HL-60 (cell line): ENCODE results near the gene OR2D2.

Source experiments
- DNase-seq, 2 experiments: peaks; one replicate each; pipeline ENCODE4 v3.0.0-alpha.2; 2010 to 2020; ENCODE audit warnings: low read depth in 1 of 2, low spot score in 1 of 2
- H3K27ac ChIP-seq: fragments of 250-450 bp; sonication (Bioruptor Pico); replicated peaks from 2 replicates; pipeline ENCODE4 v1.5.1; 2020; ENCODE audit warnings: mild to moderate bottlenecking, moderate library complexity
- H3K27me3 ChIP-seq: fragments of 250-450 bp; sonication (Bioruptor Pico); 2 replicates; pipeline ENCODE4 v1.5.1; 2021; ENCODE audit warnings: mild to moderate bottlenecking, moderate library complexity; ENCODE audit not compliant: insufficient read depth, poor library complexity, severe bottlenecking
- H3K4me3 ChIP-seq: replicated peaks from 2 replicates; pipeline ENCODE4 v1.5.1; 2011; ENCODE audit warnings: mild to moderate bottlenecking, control low read depth, low read length; ENCODE audit not compliant: insufficient read depth
- GABPA ChIP-seq: IDR thresholded peaks from 2 replicates; pipeline ENCODE4 v1.6.1; 2012; ENCODE audit warnings: low read depth
- POLR2AphosphoS5 ChIP-seq: IDR thresholded peaks from 2 replicates; pipeline ENCODE4 v1.6.1; 2012; ENCODE audit warnings: low read depth
- SPI1 ChIP-seq: IDR thresholded peaks from 2 replicates; pipeline ENCODE4 v1.6.1; 2012; ENCODE audit warnings: low read depth, mild to moderate bottlenecking, borderline replicate concordance
- TF ChIP-seq, protein P1 (sequence below): IDR thresholded peaks from one replicate; pipeline ENCODE4 v1.5.1; 2011; ENCODE audit warnings: low read length, control low read depth, inconsistent platforms; ENCODE audit not compliant: insufficient read depth
- TF ChIP-seq, protein P2 (sequence below): IDR thresholded peaks from 2 replicates; pipeline ENCODE4 v1.6.1; 2012; ENCODE audit warnings: low read depth; ENCODE audit not compliant: insufficient replicate concordance

The OR2D2 gene

DNA sequence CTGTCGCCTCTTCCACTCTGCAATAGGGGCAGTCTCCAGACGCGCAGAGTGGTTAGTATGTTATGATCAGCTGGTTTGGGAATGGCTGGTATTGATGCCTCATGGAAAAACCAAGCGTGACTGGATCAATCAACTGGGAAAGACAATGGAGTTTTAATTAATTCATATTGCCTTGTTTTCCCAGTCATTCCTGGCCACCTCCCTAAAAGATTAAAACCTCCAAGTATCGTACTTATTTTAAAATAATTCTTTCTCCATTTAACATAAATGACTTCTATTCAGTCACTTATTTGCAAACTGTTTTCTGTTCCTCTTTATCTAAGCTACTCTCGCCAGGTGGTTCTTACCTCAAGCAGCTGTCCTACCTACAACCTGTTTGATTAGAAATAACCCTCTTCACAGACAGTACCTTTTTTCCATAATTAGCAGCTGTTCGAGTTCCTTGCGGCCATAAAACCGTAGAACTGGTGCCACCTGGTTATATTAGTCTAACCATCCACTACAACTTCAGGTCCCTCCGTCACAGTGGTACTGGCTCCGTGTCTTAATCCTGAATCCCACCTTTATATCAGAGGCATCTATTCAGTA, 34.8 kb upstream of the OR2D2 start:
- Histone ChIP-seq H3K27me3 (no peaks in the 10 kb centered on the region), H3K27ac (peak overlapping the region; percentile 66; the same call in 1 of the 2 replicates), H3K4me3 (peak overlapping the region; percentile 59)
- TF ChIP-seq SPI1, result peak; percentile 8; the same call in 1 of the 2 replicates
- TF ChIP-seq, protein P1, sequence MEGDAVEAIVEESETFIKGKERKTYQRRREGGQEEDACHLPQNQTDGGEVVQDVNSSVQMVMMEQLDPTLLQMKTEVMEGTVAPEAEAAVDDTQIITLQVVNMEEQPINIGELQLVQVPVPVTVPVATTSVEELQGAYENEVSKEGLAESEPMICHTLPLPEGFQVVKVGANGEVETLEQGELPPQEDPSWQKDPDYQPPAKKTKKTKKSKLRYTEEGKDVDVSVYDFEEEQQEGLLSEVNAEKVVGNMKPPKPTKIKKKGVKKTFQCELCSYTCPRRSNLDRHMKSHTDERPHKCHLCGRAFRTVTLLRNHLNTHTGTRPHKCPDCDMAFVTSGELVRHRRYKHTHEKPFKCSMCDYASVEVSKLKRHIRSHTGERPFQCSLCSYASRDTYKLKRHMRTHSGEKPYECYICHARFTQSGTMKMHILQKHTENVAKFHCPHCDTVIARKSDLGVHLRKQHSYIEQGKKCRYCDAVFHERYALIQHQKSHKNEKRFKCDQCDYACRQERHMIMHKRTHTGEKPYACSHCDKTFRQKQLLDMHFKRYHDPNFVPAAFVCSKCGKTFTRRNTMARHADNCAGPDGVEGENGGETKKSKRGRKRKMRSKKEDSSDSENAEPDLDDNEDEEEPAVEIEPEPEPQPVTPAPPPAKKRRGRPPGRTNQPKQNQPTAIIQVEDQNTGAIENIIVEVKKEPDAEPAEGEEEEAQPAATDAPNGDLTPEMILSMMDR, result no peak
- TF ChIP-seq, protein P2, sequence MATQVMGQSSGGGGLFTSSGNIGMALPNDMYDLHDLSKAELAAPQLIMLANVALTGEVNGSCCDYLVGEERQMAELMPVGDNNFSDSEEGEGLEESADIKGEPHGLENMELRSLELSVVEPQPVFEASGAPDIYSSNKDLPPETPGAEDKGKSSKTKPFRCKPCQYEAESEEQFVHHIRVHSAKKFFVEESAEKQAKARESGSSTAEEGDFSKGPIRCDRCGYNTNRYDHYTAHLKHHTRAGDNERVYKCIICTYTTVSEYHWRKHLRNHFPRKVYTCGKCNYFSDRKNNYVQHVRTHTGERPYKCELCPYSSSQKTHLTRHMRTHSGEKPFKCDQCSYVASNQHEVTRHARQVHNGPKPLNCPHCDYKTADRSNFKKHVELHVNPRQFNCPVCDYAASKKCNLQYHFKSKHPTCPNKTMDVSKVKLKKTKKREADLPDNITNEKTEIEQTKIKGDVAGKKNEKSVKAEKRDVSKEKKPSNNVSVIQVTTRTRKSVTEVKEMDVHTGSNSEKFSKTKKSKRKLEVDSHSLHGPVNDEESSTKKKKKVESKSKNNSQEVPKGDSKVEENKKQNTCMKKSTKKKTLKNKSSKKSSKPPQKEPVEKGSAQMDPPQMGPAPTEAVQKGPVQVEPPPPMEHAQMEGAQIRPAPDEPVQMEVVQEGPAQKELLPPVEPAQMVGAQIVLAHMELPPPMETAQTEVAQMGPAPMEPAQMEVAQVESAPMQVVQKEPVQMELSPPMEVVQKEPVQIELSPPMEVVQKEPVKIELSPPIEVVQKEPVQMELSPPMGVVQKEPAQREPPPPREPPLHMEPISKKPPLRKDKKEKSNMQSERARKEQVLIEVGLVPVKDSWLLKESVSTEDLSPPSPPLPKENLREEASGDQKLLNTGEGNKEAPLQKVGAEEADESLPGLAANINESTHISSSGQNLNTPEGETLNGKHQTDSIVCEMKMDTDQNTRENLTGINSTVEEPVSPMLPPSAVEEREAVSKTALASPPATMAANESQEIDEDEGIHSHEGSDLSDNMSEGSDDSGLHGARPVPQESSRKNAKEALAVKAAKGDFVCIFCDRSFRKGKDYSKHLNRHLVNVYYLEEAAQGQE, result no peak
- no peak for TF ChIP-seq POLR2AphosphoS5
- no peak for DNase-seq

DNA sequence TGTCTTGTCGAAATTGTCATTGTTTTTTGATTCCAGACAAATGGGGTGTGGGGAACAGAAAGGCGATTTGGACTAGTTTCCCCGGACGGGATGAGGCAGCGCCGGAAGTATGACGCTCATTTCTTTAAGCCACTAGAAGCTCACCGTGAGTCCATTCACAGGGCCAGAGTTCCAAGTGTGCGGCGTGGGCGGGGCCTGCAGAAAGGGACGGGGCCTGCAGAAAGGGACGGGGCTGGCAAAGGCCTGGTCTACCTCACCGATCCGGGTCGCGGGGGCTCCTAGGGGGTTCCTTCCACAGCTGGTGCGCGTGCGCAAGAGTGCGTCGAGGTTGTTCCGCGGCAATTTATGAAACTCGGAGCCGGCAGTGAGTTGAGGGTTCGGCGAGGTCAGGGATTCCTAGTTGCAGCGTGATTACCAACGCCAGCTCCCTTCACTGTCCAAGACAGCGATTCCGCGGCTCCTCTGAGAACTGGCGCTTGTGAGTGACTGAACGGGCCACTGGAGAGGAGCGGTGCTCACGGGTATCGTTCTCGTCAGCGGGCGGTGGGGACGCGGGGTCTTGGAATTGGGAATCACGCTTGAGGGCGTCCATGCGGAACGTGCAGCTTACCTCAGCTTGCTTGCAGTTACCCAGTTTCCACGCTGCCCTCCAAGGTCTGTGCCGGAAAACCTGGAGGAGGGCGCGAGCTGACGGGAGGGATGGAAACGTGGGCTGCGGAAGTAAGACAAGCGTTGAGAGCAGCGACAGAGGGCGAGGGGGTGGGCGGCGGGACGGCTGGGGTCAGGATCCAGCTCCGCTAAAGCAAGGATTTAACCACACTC, 34.1 kb upstream of the OR2D2 start, which contains the start of gene ZNF215:
TSS of gene ZNF215 (plus strand) at position 219 of the 822 bp plus-strand sequence. CDS start 5,847 bp downstream, outside the sequence.
- peak within 1 kb of the TSS; percentile 59 for H3K4me3 ChIP-seq
- TF ChIP-seq, protein P2, result peak; percentile 9
- TF ChIP-seq, protein P1, result no peak
- TF ChIP-seq POLR2AphosphoS5 (0 out of 2 replicates have a peak, but pooled peaks have one; percentile 19), GABPA (peak; percentile 57), SPI1 (no peak)
- peak within 1 kb of the TSS; percentile 66 for H3K27ac ChIP-seq
- DNase-seq, result peak; percentile 44 to 62
- H3K27me3 ChIP-seq, result no peaks in the 10 kb centered on the region

DNA sequence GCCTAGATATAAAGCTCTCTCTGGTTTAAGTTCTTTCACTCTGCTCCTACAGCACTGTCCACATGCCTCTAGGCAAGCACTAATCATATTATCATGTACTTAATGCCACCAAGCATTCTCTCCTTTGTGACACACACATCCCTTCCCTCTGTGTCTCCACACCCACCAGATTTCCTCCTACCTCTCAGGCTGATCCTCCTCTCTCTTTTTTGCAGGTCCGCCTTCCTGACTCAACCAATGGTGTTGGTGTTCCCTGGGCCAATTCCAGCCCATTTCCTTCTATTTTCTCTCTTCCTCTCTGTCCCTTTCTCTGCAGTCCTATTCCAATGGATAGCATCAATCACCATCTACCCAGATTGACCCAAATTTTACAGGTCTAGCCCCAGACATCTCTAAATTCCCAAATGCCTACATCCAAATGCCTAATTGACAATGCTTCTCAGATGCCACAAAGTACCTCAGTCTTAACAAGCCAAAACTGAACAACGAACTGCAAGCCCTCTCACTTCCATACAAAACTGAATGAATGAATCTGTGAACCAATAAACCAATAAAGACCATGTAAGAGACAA, 33.4 kb upstream of the OR2D2 start:
- no peak for DNase-seq

More for the DNA sequence above, 33.4 kb upstream of the OR2D2 start:
- Histone ChIP-seq H3K4me3 (peak overlapping the region; percentile 59), H3K27ac (no peak overlapping the region), H3K27me3 (no peaks in the 10 kb centered on the region)
- TF ChIP-seq SPI1, result no peak
- TF ChIP-seq, protein P1, result no peak
- no peak; the same call in 1 of the 2 replicates for TF ChIP-seq GABPA
- TF ChIP-seq, protein P2, result no peak
- no peak for TF ChIP-seq POLR2AphosphoS5
